IMR-90 (cell line): ENCODE data around the gene SASH1. TPM values are rescaled to one million over a fixed set of nuclear protein-coding genes. Genes with fewer than 3 reads are reported as not detected.

Source experiments
- ATAC-seq: fragments of 200-7000 bp; cut with Tn5 transposase; 2 replicates; pipeline ENCODE4 v1.9.1; 2020; ENCODE audit warnings: low read depth, mild to moderate bottlenecking, moderate library complexity
- BruUV-seq: library from RNA; stranded (reverse); fragments of 400-500 nt; replicated peaks from 2 replicates; lab custom pipeline; 2021; lab: Mats Ljungman, UMichigan
- CTCF ChIA-PET: fragments of 300-600 bp; formaldehyde crosslinking; extraction: SDS; loops from one replicate; lab custom pipeline; 2021; ENCODE audit warnings: antibody characterized with exemption; lab: Yijun Ruan, JAX
- POLR2A ChIA-PET: fragments of 300-600 bp; sonication (Branson Sonifier 250); formaldehyde crosslinking; loops from one replicate; lab custom pipeline; 2022; ENCODE audit warnings: antibody characterized with exemption; ENCODE audit not compliant: unreplicated experiment; lab: Charles Lee
- DNase-seq: peaks from one replicate; pipeline ENCODE4 v3.0.0; 2013
- H2AFZ ChIP-seq: replicated peaks from 2 replicates; pipeline ENCODE3; 2013; ENCODE audit warnings: low read length, mild to moderate bottlenecking; ENCODE audit not compliant: poor library complexity
- H2AK5ac ChIP-seq: 2 replicates; pipeline ENCODE4 v1.6.1; 2013; ENCODE audit warnings: low read depth, low read length, inconsistent platforms
- H2AK9ac ChIP-seq: replicated peaks from 2 replicates; pipeline ENCODE3; 2013; ENCODE audit warnings: mild to moderate bottlenecking, low read depth, low read length, moderate library complexity; ENCODE audit not compliant: poor library complexity
- H2BK120ac ChIP-seq: 2 replicates; pipeline ENCODE4 v1.6.1; 2013; ENCODE audit warnings: low read depth, low read length, inconsistent platforms
- H2BK15ac ChIP-seq: 3 replicates; pipeline ENCODE4 v1.6.1; 2013; ENCODE audit warnings: low read depth, low read length, inconsistent platforms
- H2BK20ac ChIP-seq: 2 replicates; pipeline ENCODE4 v1.6.1; 2013; ENCODE audit warnings: low read depth, mild to moderate bottlenecking, inconsistent platforms, low read length, moderate library complexity
- H2BK5ac ChIP-seq: 2 replicates; pipeline ENCODE4 v1.6.1; 2013; ENCODE audit warnings: mild to moderate bottlenecking, low read depth, low read length, inconsistent platforms; ENCODE audit not compliant: poor library complexity, severe bottlenecking
- H3K14ac ChIP-seq: replicated peaks from 2 replicates; pipeline ENCODE4 v1.6.1; 2013; ENCODE audit warnings: low read depth, low read length, inconsistent platforms
- H3K18ac ChIP-seq: 2 replicates; pipeline ENCODE4 v1.6.1; 2013; ENCODE audit warnings: low read depth, low read length, control low read depth
- H3K23ac ChIP-seq: 2 replicates; pipeline ENCODE4 v1.6.1; 2013; ENCODE audit warnings: low read depth, low read length, inconsistent platforms
- H3K27ac ChIP-seq: 2 replicates; pipeline ENCODE4 v1.5.1; 2013; ENCODE audit warnings: mild to moderate bottlenecking, control low read depth, low read length; ENCODE audit not compliant: insufficient read depth
- H3K27me3 ChIP-seq: 2 replicates; pipeline ENCODE4 v1.6.1; 2013; ENCODE audit warnings: low read length; ENCODE audit not compliant: control insufficient read depth, insufficient read depth
- H3K36me3 ChIP-seq: 2 replicates; pipeline ENCODE4 v1.6.1; 2013; ENCODE audit warnings: low read length, mixed read lengths; ENCODE audit not compliant: control insufficient read depth, insufficient read depth
- H3K4ac ChIP-seq: 2 replicates; pipeline ENCODE4 v1.6.1; 2013; ENCODE audit warnings: low read depth, low read length, inconsistent platforms
- H3K4me1 ChIP-seq: 2 replicates; pipeline ENCODE4 v1.6.1; 2013; ENCODE audit warnings: low read length, mixed read lengths; ENCODE audit not compliant: control insufficient read depth, insufficient read depth
- H3K4me2 ChIP-seq: 2 replicates; pipeline ENCODE4 v1.6.1; 2013; ENCODE audit warnings: low read depth, mild to moderate bottlenecking, control low read depth, low read length, moderate library complexity
- H3K4me3 ChIP-seq: 2 replicates; pipeline ENCODE4 v1.5.1; 2013; ENCODE audit warnings: low read depth, mild to moderate bottlenecking, control low read depth, low read length, moderate library complexity; ENCODE audit not compliant: insufficient read depth
- H3K56ac ChIP-seq: 2 replicates; pipeline ENCODE4 v1.6.1; 2013; ENCODE audit warnings: low read length, inconsistent platforms; ENCODE audit not compliant: insufficient read depth; ENCODE audit errors: extremely low read depth
- H3K79me1 ChIP-seq, 2 experiments: 2 replicates each; pipeline ENCODE4 v1.6.1; 2013; ENCODE audit warnings: low read length in 2 of 2, inconsistent platforms in 1 of 2, low read depth in 1 of 2
- H3K9ac ChIP-seq: 2 replicates; pipeline ENCODE4 v1.6.1; 2013; ENCODE audit warnings: low read depth, low read length, control low read depth
- H3K9me1 ChIP-seq: 2 replicates; pipeline ENCODE4 v1.6.1; 2013; ENCODE audit warnings: low read length, inconsistent platforms; ENCODE audit not compliant: insufficient read depth
- H3K9me3 ChIP-seq: 2 replicates; pipeline ENCODE4 v1.6.1; 2013; ENCODE audit warnings: low read length; ENCODE audit not compliant: control insufficient read depth, insufficient read depth
- H4K20me1 ChIP-seq: 2 replicates; pipeline ENCODE4 v1.6.1; 2013; ENCODE audit warnings: low read length, inconsistent platforms; ENCODE audit not compliant: insufficient read depth
- H4K5ac ChIP-seq: 2 replicates; pipeline ENCODE4 v1.6.1; 2013; ENCODE audit warnings: mild to moderate bottlenecking, low read depth, low read length, control low read depth
- H4K8ac ChIP-seq, 2 experiments: 2 replicates each; pipeline ENCODE4 v1.6.1; 2013; ENCODE audit warnings: low read depth in 2 of 2, low read length in 2 of 2, control low read depth in 1 of 2, inconsistent platforms in 1 of 2
- H4K91ac ChIP-seq: 2 replicates; pipeline ENCODE4 v1.6.1; 2013; ENCODE audit warnings: low read depth, low read length, inconsistent platforms; ENCODE audit not compliant: insufficient read depth
- BHLHE40 ChIP-seq: fragments of 150-350 bp; IDR thresholded peaks from 2 replicates; pipeline ENCODE4 v1.6.1; 2016; ENCODE audit warnings: mild to moderate bottlenecking, low read depth, low read length
- CTCF ChIP-seq: conservative IDR thresholded peaks from 2 replicates; pipeline ENCODE4 v1.5.1; 2012; ENCODE audit warnings: mild to moderate bottlenecking, low read depth, low read length, improper control_type of control experiment
- ELK1 ChIP-seq: fragments of 150-350 bp; IDR thresholded peaks from 2 replicates; pipeline ENCODE4 v1.6.1; 2016; ENCODE audit warnings: low read depth, mild to moderate bottlenecking, low read length, moderate library complexity, borderline replicate concordance
- FOS ChIP-seq: fragments of 150-350 bp; IDR thresholded peaks from 2 replicates; pipeline ENCODE4 v1.6.1; 2016; ENCODE audit warnings: low read depth, low read length
- MAFK ChIP-seq: IDR thresholded peaks from 2 replicates; pipeline ENCODE4 v1.6.1; 2012; ENCODE audit warnings: low read depth, low read length, improper control_type of control experiment
- MXI1 ChIP-seq: IDR thresholded peaks from 2 replicates; pipeline ENCODE4 v1.6.1; 2012; ENCODE audit warnings: low read depth, mild to moderate bottlenecking, low read length, moderate library complexity, borderline replicate concordance
- NFE2L2 ChIP-seq: fragments of 150-350 bp; IDR thresholded peaks from 2 replicates; pipeline ENCODE4 v1.6.1; 2016; ENCODE audit warnings: low read depth, mild to moderate bottlenecking, low read length
- POLR2A ChIP-seq: IDR thresholded peaks from 2 replicates; pipeline ENCODE4 v1.6.1; 2012; ENCODE audit warnings: mild to moderate bottlenecking, low read depth, low read length
- RAD21 ChIP-seq: IDR thresholded peaks from 2 replicates; pipeline ENCODE4 v1.6.1; 2012; ENCODE audit warnings: low read length, improper control_type of control experiment
- RFX5 ChIP-seq: IDR thresholded peaks from 2 replicates; pipeline ENCODE4 v1.8.0; 2012; ENCODE audit warnings: low read depth, mild to moderate bottlenecking, low read length, moderate library complexity
- SMC3 ChIP-seq: fragments of 150-350 bp; IDR thresholded peaks from 2 replicates; pipeline ENCODE4 v1.6.1; 2016; ENCODE audit warnings: low read depth, mild to moderate bottlenecking, antibody characterized with exemption, low read length, moderate library complexity
- USF2 ChIP-seq: fragments of 150-350 bp; IDR thresholded peaks from 2 replicates; pipeline ENCODE4 v1.6.1; 2017; ENCODE audit warnings: mild to moderate bottlenecking, antibody characterized with exemption, low read length, low read depth
- WGBS, 2 experiments: methylation state at CpG; one replicate each; pipeline versions ENCODE4 v1.1.5 to v1.1.7; 2013; ENCODE audit warnings: missing lambda C conversion rate in 2 of 2; ENCODE audit not compliant: insufficient read length in 1 of 2; ENCODE audit errors: extremely low coverage in 2 of 2; 5-methylcytosine and 5-hydroxymethylcytosine counted together
- dilution Hi-C: fragments of 300-500 bp; cut with HindIII; formaldehyde crosslinking; loops from one replicate; pipeline ENCODE4 v1.14.3; 2018; ENCODE audit warnings: low sequenced_read_pairs; ENCODE audit not compliant: unreplicated experiment
- in situ Hi-C: fragments of 300-500 bp; cut with MboI; formaldehyde crosslinking; loops from 3 replicates; pipeline ENCODE4 v1.14.3; 2019; ENCODE audit warnings: low sequenced_read_pairs, inconsistent platforms, mixed read lengths
- intact Hi-C: fragments of 100-400 bp; cut with micrococcal nuclease; formaldehyde crosslinking; loops from 2 replicates; pipeline ENCODE4 v1.10.0; 2022
- polyA plus RNA-seq, 3 experiments: library from polyadenylated mRNA; depleted of rRNA; stranded (reverse); fragments of >200 nt; gene quantifications; 2 replicates each; pipeline ENCODE4 v1.2.3, GENCODE V29; 2012; ENCODE audit warnings: low replicate concordance in 1 of 3
- total RNA-seq: library from RNA; depleted of rRNA; stranded (reverse); fragments of >200 nt; gene quantifications from 2 replicates; pipeline ENCODE4 v1.2.3, GENCODE V29; 2012

Gene SASH1
- total and polyA plus RNA-seq, 2 of the 4 experiments (the other 2 are of a cell fraction): 11.6 to 16.5 TPM

GRCh38 chr6:148406579-148407371 is 64.1 kb downstream of the SASH1 start (continued):
- no peak for TF ChIP-seq RAD21
- TF ChIP-seq MXI1: no peak

- dilution Hi-C loops: no loop called here
- BruUV-seq: no TSS peak
- TF ChIP-seq MAFK: no peak
- no peak for TF ChIP-seq SMC3
- TF ChIP-seq NFE2L2: no peak
- no peak for TF ChIP-seq ELK1
- 0 out of 2 replicates have a peak, but pooled peaks have one; percentile 5 for TF ChIP-seq BHLHE40
- no peak for TF ChIP-seq POLR2A
- peak; percentile 69 for TF ChIP-seq FOS
- no peak for TF ChIP-seq CTCF
- no peak for TF ChIP-seq USF2
- no peak for TF ChIP-seq RFX5
- no peak for TF ChIP-seq MXI1
Measured at GRCh38 chr6:148407372-148407771, 64.7 kb downstream of the SASH1 start.

More at GRCh38 chr6:148407372-148407771, 64.7 kb downstream of the SASH1 start:
- Histone ChIP-seq H4K20me1 (peaks cover 3% of the 10 kb centered on the region; the same call in 1 of the 2 replicates), H2AK9ac (no peak overlapping the region), H3K9ac (no peak overlapping the region), H2BK20ac (no peak overlapping the region), H3K27me3 (no peaks in the 10 kb centered on the region), H3K27ac (peak overlapping the region; percentile 52; the same call in 1 of the 2 replicates), H2BK120ac (no peak overlapping the region), H3K9me3 (no peaks in the 10 kb centered on the region), H3K18ac (no peak overlapping the region), H2BK15ac (no peak overlapping the region), H4K8ac (no peak overlapping the region), H3K14ac (no peak overlapping the region), H4K5ac (no peak overlapping the region), H3K23ac (no peak overlapping the region), H2BK5ac (peak overlapping the region; percentile 84), H4K91ac (no peak overlapping the region), H3K4me3 (no peak overlapping the region), H2AFZ (no peak overlapping the region), H3K79me1 (peaks cover 20 to 52% of the 10 kb centered on the region in 2 experiments), H3K4me1 (peaks cover 10% of the 10 kb centered on the region), H3K56ac (no peak overlapping the region), H3K9me1 (peaks cover 12% of the 10 kb centered on the region), H3K4me2 (no peak overlapping the region; the same call in 1 of the 2 replicates), H2AK5ac (no peak overlapping the region), H3K4ac (no peak overlapping the region), H3K36me3 (no peaks in the 10 kb centered on the region; the same call in 1 of the 2 replicates)
- intact Hi-C loops (loop anchor here (5.0 kb wide), 1 partner anchor 55 kb away; no protein-coding TSS in a partner anchor), in situ Hi-C loops (no loop called here)
- ATAC-seq (peak; percentile 89), DNase-seq (peak; percentile 97)
- 18% methylated on average over 3 of the region's 7 CpGs; no CpG with 5 or more reads in 1 of the 2 experiments for WGBS, 2 experiments
- ChIA-PET POLR2A (no interaction called here), CTCF (no interaction called here)
